HG02763 (cell line): Measurements from ENCODE around the gene PDE4DIP.
"Not testable (repeated sequence)": the region's sequence is repeated elsewhere in the genome, so short reads cannot be mapped to it uniquely, and the experiment has no call there.

Source experiments
- ATAC-seq: cut with Tn5 transposase; IDR thresholded peaks from one replicate; pipeline ENCODE4 v1.9.1; 2021; ENCODE audit warnings: mild to moderate bottlenecking, moderate library complexity; ENCODE audit not compliant: unreplicated experiment

PDE4DIP gene

DNA sequence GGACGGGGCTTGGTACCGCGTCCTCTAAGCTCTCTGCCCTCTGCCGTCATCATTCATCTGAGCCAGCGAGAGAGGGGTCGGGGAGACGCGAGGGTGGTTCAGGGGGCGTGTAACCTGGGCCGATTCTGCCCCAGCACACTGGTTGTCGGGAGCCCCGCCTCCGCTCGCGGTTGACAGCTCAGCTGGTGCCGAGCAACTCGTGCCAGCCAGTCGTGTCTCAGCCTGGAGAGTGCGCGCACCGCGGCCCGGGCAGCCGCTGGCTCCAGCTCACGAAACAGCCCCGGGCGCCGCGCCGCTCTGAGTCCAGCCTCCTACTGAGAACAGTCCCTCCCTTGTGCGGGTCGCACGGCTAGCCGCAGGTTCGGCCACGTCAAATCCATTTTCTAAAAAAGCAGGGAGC lies at the start of gene PDE4DIP:
Gene PDE4DIP, plus strand, starts transcription at position 209 of the 400 bp plus-strand sequence. CDS start 347 bp downstream, outside the sequence.
- ATAC-seq: not testable (repeated sequence)

DNA sequence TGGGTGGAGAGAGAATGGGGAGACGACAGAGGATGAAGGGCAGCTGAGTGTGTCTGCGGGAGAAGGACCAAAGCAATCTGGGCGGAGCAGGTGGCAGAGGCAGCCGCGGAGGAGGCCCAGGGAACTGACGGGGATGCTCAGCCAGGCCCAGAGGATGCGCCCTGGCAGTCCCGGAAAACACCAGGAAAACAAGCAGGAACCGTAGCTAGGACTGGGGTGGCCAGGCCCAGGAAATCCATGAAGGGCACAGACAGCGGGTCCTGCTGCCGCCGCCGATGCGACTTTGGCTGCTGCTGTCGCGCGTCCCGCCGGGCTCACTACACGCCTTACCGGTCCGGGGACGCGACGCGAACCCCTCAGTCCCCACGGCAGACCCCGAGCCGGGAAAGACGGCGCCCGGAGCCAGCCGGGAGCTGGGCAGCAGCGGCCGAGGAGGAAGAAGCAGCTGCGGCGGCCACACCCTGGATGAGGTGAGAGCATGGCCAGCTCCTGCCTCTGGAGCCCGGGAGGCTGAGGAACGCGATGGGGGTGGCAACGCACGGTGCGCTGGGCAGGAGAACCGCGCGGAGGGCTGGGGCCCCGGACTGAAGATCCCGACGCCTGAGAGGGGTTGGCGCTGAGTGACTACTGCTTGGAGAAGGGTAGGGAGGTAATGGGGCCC lies 35.8 kb upstream of the PDE4DIP start:
- ATAC-seq: not testable (repeated sequence)

DNA sequence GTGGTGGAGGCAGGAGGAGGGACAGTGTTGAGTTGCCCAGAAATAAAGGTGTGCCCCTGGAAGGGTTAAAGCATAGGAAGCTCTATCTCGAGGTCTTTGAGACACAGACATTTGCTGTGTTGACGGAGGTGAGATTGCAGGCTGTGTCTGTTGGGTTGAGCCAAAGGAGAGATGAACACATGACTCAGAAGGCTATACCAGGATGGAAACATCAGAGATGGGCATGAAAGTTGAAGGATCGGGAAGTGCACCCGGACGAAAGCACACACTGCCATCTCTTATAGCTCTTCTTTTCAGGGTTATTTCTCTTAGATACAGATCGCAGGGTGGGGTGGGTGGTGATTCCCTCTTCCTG lies 35.3 kb upstream of the PDE4DIP start:
- not testable (repeated sequence) for ATAC-seq

DNA sequence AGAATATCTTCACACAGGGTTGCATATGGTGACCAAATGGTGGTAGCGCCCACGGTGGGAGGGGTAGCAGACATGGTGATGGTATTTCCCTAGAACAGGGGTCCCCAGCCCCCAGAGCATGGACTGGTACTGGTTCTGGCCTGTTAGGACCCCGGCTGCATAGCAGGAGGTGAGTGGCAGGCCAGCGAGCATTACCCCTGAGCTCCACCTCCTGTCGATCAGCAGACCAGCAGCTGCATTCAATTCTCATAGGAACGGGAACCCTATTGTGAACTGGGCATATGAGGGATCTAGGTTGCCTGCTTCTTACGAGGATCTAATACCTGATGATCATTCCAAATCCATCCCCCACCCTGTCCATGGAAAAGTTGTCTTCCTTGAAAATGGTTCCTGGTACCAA lies 22.0 kb upstream of the PDE4DIP start:
- not testable (repeated sequence) for ATAC-seq

DNA sequence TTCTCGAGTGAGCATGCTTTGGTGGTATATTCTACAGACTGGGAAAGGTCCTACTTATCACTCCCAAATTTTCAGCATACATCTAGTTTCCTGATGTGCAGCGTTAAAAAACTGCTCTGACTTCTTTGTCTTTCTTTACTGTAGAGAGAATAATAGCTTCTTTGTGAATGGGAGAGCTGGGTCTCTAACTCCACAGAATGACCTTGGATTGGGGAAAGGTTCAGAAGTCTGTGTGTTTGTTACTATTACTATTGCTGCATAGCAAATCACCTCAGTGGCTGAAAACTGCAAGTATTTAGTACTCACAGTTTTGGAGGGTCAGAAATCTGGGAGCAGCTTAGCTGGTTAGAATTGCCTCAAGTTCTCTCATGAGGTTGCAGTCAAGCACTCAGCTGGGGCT lies 20.4 kb upstream of the PDE4DIP start:
- not testable (repeated sequence) for ATAC-seq

DNA sequence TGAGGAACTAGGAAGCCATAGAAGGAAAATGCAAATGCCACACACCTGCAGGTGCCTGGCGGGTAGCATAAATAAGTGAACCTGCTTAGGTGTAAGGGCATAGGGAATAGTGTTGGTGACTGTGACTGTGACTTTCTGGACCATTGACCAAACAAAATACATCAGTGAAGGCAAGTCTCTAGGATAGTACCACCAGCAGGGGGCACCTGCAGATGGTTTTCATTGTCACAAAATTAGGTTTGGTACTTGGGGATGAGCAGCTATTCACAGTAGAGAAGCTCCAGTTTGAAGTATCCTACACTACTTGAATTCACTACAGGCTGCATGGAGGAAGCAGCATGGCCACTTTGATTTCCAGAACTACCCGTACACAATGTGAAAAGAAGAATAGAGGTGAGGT lies 19.2 kb upstream of the PDE4DIP start:
- not testable (repeated sequence) for ATAC-seq

DNA sequence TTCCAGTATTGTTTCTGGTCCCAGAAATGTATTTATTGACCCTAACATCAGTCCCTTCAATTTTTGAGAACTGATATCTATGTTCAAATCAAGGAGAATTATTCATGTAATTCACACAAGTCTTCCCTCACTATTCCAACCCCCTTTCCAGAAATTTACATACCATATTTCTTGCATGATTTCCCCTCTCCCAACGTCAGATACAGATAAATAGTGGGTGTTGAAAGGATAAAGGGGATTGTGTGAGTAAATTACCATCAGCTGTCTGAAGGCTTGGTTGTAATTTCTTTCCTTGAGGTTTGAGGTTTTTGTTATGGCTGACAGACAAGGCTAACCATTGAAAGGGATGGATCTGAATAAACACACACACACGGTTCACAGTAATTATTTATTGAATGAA lies 15.7 kb upstream of the PDE4DIP start:
- ATAC-seq: not testable (repeated sequence)

DNA sequence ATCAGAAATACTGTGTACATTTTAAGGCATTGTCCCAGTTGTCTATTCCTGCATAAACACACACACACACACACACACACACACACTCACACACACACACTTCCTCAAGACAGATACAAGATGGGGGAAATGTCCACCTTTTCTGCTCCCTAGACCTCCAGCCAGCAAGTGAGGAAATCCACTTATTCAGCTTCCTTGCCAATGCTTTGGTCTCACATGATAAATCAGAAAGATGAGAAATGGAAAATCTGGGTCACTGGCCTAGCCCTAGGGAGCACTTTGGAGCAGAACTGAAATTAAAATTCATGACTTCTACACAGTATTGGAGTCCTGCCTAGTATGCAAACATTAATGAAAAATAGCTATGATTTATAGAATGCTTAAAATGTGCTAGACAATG lies 15.3 kb upstream of the PDE4DIP start:
- not testable (repeated sequence) for ATAC-seq

DNA sequence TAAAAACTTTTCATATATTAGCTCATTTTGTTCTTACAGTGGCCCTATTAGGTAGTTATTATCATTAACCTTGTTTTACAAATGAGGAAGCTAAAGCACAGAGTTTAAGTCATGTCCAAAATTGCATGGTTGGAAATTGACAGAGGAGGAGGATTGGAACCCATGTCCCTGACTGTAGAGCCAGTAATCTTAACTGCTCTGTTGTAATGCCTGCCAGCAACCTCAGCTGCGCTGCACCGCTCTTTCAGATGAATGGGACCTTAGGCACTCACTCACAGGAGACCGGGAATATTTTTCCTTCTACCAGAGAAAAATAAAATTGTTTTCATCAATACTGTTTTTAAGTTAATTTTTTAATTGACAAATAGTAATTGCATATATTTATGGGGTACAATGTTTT lies 14.9 kb upstream of the PDE4DIP start:
- not testable (repeated sequence) for ATAC-seq

DNA sequence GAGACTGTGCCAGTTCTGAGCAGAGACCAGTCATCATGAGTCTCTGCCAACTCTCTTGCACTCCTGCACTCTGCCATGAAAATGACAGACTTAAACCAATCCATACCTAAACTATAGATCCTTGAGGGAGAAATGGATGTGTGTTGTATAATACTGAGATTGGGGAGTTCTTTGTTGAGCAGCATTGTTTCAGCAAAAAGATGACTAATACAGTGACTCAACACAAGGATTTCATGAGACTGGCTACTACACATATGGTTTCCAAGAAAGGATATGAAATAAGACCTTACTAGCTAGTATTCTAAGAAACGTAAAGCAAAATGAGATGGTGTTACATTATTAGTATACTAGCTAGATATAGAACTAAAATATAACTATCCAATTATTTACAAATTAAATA lies 3.0 kb upstream of the PDE4DIP start:
- ATAC-seq: not testable (repeated sequence)

DNA sequence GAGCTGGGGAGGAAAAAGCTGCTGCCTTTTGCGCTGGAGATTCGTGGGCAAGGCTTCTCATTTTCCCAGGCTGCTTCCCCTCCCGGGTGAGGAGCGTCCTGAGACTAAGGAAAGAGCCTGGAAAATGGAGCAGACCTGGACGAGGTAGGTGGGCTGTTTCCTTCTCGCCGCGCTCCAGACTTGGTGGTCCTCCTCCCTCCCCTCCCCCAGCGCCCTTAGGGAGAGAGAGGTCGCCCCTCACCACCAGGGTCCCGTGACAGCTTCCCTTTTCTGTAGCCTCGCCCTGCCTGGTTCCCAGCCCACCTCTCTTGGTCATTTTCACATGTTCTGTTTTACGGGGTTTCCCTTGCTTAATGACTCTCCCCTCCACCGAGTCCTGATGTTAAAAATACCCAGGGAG lies 423 bp downstream of the PDE4DIP start:
- ATAC-seq: not testable (repeated sequence)

DNA sequence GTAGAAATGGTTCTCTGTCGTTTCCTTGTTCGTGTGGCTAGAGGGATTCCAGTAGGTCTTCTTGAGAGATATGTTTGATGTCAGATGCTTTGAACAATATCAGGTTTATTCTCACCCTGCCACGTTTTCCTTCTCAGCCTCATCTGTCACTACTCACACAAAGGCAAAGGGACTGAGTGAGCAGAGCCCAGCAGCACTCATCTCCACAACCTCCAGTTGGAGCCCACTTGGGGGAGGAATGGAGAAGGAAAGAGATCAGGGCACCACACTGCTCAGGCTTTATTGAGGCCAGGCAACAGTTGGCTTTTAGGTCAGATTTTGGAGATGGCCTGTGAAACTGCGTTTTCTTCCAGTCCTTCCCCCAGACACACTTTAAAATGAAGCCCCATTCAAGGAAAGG lies 840 bp downstream of the PDE4DIP start:
- not testable (repeated sequence) for ATAC-seq

DNA sequence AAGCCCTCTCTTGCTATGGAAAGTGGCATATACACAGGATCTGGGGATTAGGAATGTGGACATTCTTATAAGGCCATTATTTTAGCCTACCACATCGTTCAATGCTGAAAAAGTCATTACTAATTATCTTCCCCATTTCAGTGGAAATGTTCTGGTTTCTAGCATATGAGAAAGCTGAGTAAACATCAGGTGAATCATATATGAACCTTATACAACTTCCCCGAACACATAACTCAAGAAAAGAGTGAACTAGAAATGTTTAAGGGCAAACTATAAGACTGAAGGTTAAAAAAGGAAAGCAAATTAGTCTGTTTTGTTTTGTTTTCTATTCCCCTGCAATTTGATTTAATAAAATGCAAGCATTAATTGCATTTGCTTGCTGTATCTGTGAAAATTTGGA lies 6.1 kb downstream of the PDE4DIP start:
- not testable (repeated sequence) for ATAC-seq

DNA sequence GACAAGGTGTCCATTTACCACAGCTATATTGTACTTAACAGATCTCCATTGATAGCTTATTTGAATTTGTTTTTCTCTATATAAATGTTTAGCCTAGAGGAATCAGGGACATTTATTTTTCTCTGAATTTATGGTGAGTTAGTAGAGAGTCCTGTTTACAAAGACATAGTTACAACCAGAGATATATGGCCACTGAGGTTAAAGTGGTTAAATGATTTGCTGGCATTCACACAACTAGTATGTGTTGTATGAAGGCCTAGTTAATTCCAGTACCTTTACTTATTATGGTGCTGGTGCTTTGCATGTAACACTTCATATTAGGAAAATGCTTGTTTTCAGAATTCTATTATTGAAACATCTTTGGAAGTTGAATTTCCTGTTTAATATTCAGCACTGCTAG lies 6.6 kb downstream of the PDE4DIP start:
- not testable (repeated sequence) for ATAC-seq

DNA sequence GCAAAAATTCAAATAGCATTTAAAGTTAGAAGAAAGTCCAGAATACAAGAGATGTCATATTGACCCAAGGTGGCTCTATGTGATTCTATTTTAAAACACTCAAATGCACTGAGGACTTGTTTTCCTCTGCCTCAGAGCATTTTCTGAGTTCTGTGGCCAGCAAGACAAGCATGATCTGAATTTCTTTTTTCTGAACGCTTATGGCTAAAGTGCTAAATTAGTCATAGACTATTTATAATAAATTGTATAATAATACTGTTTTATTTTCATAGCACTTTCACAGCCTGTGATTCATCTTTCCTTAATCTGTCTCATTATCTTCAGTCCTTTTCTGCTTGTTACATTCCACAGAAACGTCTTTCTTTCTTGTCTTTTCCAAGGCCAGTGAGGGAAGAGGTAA lies 7.5 kb downstream of the PDE4DIP start:
- ATAC-seq: not testable (repeated sequence)

DNA sequence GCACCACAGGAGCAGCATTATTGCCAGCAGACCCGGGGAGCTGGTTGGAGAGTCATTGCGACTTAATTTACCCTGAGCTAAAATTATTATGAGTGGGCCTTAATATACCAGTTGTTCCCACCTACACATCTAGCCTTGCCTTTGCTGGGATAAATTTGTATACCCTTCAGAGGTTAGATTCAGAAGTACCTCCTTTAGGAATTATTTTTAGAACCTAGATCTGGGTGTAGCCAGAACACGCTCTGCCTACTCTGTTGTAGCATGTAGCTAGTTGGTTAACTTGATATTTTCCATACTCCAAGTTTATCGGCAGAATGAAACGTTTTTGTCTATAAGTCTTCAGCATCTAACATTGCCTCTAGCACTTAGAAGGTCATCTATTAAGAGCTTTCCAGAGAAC lies 9.1 kb downstream of the PDE4DIP start:
- not testable (repeated sequence) for ATAC-seq

DNA sequence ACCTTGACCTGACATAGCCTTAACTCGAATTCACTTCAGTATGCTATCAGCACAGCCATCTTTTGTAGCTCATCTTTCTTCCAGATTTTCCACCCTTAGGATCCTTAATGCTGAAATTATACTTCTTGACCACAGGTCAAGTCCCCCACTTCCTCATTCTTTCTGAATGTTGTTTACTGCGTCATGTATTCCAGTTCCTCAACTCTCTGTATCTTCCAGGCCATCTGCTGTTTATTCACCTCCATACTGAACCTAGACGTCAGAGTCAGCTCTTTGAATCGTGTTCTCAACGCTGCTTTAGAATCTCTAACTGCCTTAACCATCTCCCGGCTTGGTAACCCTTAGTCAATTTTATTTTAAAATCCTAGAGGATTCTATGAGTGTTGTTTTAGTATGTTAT lies 9.8 kb downstream of the PDE4DIP start:
- not testable (repeated sequence) for ATAC-seq

DNA sequence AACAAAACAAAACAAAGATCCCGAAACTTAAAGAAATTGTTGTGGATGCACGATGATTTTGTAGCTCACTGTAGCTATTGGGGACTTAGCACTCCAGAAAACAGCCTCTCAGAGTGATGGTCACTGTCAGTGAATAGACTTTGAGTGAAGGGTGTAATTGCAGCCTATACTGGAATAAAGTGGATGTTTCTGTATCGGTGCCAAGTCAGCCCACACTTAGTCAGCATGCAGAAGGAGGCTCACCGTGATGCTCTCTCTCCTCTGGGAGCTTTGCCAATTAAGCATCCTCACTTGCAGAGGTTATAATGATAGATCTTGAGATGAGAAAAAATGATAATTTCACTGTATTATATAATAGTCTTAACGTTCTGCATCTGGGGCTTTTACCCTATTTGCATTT lies 11.1 kb downstream of the PDE4DIP start:
- ATAC-seq: not testable (repeated sequence)

DNA sequence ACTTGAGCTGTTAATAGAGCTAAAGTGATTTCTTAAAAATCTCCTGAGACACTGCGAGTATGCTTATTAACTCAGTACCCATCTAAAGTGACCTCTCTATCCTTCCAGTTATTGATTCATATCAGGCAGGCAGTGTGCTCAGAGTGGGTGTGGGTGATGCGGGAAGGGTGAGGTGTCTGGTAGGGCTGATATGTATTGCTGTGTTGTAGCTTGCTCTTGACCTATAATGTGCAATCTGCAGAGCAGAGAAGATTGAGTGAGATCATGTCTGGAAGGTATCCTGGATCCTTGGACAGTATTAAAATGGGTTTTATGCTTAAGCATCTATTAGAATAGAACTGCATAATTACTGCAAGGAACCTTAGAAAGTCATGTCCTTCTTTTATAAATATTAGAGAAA lies 15.8 kb downstream of the PDE4DIP start:
- not testable (repeated sequence) for ATAC-seq

DNA sequence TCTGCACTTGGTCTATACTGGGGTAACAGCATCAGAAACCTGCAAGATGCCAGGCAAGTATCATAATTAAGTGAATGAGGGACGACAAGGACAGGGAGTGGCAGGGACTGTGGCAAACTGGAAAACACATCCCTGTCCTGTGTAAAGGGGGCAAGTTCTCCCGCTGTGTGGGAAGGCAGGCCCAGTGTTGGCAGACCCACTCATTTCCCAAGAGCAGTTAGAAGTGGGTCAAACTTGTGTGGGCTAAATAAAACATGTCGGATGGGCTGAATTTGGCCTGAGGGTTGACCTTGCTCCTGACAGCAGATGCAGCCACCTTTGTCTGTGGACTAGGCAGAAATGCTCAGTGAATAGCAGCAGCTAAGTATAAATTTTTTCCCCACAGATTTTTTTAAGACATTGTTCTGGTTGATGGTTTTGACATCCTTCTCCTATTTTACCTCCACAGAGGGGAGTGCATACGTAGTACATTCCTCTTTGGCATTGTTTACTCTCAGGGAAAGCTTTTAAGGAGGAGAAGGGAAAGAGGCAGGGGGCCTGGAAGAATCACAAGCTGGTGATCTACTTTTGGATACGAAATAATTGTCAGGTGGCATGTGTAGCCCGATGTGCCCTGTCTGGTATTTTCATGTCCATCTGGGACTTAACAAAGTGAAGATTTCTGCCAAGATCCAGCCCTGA lies 16.5 kb downstream of the PDE4DIP start:
- not testable (repeated sequence) for ATAC-seq

DNA sequence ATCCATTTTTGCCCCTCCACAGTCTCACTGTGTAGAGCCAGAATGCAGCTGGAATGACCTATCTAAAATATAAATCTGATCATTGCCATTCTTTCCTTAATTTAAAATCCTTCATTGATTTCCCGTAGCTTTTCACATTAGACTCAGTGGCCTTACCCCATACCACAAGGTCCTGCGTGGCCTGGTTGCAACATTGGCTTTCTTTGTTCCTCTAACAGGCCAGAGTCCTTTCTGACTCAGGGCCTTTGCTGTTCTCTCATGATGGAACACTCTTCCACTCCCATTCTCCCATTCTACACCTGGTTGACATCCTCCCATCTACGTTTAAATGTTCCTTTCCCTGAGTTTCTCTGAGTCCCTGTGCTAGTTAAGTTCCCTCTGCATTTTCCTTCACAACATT lies 18.4 kb downstream of the PDE4DIP start:
- not testable (repeated sequence) for ATAC-seq

DNA sequence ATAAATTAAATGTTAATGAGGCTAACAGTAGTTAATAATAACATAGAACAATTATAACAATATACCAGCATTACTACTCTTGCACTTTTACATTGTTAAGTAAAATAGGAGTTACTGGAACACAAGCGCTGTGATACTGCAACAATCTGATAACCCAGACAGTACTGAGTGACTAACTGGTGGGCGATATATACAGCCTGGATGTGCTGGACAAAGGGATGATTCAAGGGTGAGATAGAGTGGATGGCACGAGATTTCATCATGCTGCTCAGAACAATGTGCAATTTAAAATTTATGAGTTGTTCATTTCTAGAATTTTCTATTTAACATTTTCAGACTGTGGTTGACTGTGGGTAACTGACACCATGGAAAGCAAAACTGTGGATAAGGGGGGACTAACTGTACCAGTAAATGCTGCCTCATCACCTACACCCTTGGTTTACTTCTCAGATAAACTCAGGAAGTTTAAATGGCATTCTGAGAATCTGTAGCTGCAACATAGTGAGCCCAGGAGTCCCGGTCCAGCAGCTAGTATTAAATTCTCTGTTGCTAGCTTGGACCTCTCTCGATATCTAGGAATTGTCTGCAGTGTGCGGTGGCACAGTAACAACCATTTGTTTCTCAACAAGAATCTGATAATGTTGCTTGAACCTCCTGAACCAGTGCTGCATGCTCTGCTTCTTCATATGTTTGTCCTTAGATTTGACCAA lies 24.9 kb downstream of the PDE4DIP start:
- not testable (repeated sequence) for ATAC-seq
